Activated CD4-positive, alpha-beta T cell treated with anti-CD3 and anti-CD28 coated beads, Interleukin-10, Interleukin-2, amounts not matched to agents 100 ng/mL and 50 ng/mL, durations not matched to agents 16 hours and 8 hours (primary cell): ENCODE data around the gene CDH11.

Experiments used
- DNase-seq: peaks from one replicate; pipeline ENCODE4 v3.0.0-alpha.2; 2020

Gene CDH11

GRCh38 chr16:65121870-65122723, at the start of gene CDH11:
CDH11 (minus strand) TSS chr16:65122063; CDS start chr16:65004869, 117,194 bp downstream.
- no peak for DNase-seq

- no peak for DNase-seq
These were observed 32.5 kb upstream of the CDH11 start for GRCh38 chr16:65154321-65154720.

GRCh38 chr16:65153365-65154105, 31.7 kb upstream of the CDH11 start:
- no peak for DNase-seq

DNA sequence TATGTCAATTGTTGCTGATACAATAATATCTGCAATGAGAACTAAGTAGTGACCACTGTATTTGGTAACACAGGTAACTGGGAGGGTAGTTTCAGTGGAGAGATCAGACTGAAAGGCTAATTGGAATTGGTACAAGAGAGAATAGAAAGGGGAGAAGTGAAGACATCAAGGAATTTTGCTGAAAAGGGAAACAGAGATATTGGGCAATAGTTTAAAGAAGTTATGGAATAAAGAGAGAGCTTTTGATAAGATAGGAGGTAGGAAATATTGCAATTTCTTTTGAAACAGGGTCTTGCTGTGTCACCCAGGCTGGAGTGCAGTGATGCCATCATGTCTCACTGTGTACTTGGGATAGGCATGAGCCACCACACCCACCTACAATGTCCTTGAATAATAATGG, 26.9 kb upstream of the CDH11 start:
- no peak for DNase-seq

DNA sequence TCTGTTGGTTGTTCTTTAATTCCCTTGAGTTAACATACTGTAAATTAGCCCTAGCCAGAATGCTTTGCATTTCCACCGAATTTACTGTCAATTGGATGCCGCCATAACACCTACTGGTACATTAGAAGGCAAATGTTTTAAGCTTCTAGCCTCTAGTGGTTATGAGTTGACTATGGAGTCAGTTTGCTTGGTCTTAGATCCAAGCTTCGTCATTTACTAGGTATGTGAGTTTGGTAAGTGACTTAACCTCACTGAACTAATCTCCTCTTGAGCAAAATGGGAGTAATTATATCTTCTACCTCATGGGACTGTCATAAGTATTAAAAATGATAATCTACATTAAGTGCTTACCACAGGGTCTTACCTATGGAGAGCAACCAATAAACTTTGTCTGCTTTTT, 20.4 kb upstream of the CDH11 start:
- DNase-seq: no peak

GRCh38 chr16:65136681-65137080, 14.8 kb upstream of the CDH11 start:
- no peak for DNase-seq

DNA sequence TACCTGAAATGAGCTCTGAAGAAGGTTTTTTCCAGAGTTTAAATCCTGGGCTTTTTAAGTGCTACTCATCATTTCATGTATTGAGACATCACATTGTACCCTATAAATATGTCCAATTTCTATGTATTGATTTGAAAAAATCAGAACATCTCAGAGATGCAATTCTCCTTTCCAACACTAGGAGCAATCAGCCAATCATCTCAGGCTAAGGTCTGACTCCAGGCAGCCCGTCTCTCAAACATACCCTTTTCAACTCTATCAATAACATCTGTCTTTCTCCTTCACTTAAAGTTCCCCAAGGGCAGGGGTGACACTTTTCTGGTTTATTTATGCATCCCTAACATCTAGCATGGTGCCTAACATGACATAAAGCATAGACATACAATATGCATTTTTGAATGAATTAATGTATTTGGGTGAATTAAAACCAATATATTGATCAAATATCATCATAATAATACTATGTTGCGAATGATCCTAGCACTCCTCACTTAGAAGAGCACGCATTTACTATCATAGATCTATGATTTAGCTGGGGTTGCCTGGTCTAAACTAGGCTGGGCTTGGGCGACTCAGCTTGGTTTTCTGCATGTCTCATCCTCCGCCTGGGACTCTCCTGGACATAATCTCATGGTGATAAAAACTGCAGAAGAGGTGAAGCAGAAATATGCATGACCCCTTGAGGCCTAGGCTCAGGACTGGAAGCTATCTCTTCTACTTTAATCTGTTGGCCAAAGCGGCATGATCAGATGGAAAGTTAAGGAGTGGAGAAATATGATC, 5.2 kb upstream of the CDH11 start:
- no peak for DNase-seq

DNA sequence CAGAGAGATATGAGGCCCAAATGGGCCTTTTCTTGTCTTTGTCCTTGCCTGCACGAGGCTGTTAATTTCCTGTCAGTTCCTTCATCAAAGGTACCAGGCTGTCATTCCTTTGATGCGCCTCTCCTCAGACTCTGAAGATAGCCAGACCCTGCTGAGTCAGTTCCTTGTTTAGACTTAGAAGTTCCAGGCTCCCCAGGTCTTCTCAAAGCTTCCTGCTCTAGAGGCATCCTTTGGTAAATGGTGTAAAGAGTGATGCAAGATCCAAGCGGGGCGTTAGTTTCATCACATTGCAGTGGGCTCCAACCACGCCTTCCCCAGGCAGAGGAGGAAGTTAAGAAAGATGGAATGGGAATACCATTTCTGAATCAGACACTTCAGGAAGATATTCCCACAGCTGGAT, 4.0 kb upstream of the CDH11 start:
- no peak for DNase-seq

DNA sequence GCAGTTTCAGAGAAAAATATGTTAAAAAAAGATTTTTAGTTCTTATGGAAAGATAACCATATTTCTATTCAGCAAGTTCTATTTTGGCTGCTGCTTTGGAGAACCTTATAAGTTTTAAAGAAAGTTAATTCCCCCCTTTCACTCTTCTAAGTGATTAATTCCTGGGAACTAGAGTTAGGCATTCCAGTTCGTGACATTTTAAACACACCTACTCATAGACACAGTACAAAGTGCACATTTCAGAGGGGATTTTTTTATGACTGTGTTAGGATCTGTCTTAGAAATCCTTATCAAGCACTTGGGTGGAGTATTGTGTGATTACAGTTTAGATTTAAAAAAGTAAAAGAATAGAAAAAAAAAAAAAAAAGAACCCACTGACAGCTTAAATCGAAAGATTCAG, 3.5 kb upstream of the CDH11 start:
- DNase-seq: no peak

- DNase-seq: no peak
These were observed 2.7 kb upstream of the CDH11 start for GRCh38 chr16:65124596-65124995.

GRCh38 chr16:65124212-65124548, 2.3 kb upstream of the CDH11 start:
- DNase-seq: no peak

- no peak for DNase-seq
These were observed 1.7 kb upstream of the CDH11 start for GRCh38 chr16:65123396-65124211.

DNA sequence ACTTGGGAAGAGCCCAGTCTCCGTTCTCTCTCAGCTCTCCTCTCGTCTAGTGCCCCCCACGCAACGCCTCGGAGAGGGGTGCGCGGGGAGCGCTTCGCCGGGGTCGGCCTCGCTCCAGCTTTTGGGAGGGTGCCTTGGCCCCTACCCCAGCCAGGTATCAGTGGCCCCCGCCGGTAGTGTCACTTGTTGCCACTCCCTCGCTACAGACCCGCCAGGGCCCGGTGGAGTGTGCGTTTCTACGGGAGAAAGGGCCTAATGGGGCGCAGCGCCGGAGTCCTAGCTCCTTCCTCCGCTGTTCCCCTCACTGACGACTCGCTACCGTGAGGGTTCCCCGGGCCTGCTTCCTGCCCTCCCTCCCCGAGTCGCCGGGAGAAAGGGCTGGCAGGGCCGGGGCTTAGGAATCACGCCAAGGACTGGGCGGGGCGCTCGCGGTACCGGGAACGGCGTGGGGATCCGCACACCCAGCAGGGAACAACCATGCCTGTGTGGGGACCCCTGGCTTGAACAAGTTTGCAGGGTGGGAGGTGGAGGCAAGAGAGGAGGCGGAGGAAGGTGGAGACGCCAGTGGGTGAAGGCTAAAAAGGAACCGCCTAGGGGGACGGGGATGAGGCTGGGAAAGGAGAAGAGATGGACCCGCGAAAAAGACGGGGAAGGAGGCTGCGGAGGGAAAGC, 997 bp upstream of the CDH11 start:
- no peak for DNase-seq

DNA sequence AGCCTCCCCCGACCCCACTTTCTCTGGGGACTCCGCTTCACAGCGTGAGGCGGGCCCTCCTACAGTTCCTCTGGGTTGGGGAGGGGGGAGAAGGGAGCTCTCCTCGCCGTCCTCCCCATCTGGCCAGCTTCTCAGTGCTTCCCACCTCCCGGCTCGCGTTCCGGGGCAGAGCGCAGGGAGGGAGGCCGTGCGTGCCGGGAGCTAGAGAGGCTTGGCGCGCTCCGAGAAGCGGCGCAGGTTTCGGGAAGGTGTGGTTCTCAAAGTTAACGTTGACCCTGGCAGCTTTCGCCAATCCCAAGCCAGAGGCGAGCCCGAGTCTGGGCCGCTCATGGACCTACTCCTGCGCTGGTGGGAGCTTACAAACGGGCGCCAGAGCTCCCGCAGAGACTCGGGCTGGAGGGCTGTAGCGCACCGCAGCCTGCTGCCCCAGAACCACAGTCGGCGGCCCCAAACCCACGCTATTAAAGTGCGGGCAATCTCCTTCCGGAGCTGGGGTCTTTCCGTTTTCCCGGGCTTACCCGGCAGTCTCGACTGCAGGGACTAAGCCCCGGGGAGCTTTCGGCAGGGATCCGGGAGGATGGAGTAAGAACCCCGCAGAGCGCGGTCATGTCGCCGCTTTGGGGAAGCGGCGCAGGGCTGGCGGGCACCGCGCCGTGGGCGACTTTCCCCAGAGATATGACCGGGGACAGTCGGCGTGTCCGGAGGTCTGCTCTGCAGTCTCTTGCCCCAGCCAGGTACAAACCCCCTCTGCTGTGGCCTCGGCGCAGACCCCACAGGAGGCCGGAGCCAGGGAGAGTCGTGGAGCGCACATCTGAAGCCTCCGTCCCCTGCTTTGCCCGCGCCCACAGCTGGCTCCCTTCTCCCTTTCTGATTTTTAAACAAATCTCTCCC, 787 bp downstream of the CDH11 start:
- no peak for DNase-seq

DNA sequence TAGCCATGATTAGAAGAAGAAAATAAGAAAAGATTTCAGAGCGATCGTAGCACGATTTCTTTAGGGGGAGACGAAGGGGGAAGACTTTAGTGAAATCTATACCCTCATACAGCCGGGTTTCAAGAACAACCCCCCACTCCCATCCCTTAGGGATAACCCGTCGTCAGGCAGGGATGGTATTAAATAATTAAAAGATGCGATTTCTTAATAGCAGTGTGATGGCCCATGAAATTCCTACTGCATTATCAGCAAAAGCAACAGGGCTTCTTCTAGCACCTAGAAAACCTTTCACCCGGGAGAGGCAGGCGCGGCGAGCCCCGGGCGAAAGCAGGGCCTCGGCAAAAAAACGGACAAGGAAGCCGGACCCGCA, 1.4 kb downstream of the CDH11 start:
- DNase-seq: no peak

- DNase-seq: no peak
These were observed 1.9 kb downstream of the CDH11 start for GRCh38 chr16:65119901-65120401.

- DNase-seq: no peak
These were observed 2.4 kb downstream of the CDH11 start for GRCh38 chr16:65119435-65119834.

GRCh38 chr16:65118871-65119270, 3.0 kb downstream of the CDH11 start:
- no peak for DNase-seq

GRCh38 chr16:65117811-65118448, 3.9 kb downstream of the CDH11 start:
- peak; percentile 63 for DNase-seq

DNA sequence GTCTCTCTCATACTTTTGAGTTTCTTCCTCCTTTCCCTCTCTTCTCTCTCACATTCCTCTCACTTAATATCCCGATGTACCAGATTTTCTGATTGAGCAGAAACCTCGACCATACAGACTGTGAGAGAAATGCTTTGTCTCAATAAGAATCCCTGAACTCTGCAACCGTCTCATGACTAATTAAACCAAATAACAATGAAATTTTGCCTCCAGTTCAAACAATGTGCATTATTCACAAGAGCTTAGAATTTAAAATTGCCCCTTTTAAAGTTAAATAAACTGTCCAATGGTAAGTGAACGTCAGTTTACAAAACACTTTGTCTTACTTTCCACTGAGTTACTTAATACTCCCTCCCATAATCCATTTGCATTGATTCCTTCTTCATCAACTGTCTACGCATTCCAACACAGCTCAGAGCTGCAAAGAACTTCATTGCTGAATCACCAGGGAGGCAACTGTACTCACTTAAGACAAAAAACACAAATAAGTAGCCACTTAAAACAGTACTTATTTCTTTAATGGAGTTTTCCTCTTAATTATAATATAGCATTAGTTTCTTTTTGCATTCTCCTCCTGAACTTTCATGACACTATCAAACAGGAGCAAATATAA, 4.9 kb downstream of the CDH11 start:
- no peak for DNase-seq
